ENCODE data around the gene TMEFF2. TPM values are rescaled to one million over a fixed set of nuclear protein-coding genes. Genes with fewer than 3 reads are reported as not detected.

The TMEFF2 gene
- polyA plus RNA-seq, 1 of the 3 experiments (the other 2 are of a cell fraction) = 5.4 TPM

- CTCF ChIA-PET = no interaction called here
These were observed 168.5 kb downstream of the TMEFF2 start for GRCh38 chr2:192026059-192026824.

More at GRCh38 chr2:192026059-192026824, 168.5 kb downstream of the TMEFF2 start:
- Histone ChIP-seq H3K4me3 (ENCODE audit: low read depth in 2 of 2, low read length in 1 of 2) (no peak overlapping the region), H3K4me2 (no peak overlapping the region), H3F3A (replicated peaks; ENCODE audit: insufficient read depth) (no peaks in the 10 kb centered on the region), H2AFZ (ENCODE audit: low read depth) (no peak overlapping the region), H3K9ac (no peak overlapping the region), H3K79me2 (ENCODE audit: insufficient read depth) (no peaks in the 10 kb centered on the region), H4K20me1 (ENCODE audit: insufficient read depth) (no peaks in the 10 kb centered on the region), H3K36me3 (replicated peaks in 1 of 2; ENCODE audit: control insufficient read depth in 1 of 2, insufficient read depth in 2 of 2, low read length in 1 of 2) (no peaks in the 10 kb centered on the region), H3K9me3 (no peaks in the 10 kb centered on the region), H3K27me3 (ENCODE audit: insufficient read depth) (no peaks in the 10 kb centered on the region), H3K27ac (ENCODE audit: low read depth in 2 of 2, low read length in 1 of 2) (no peak overlapping the region), H3K9me2 (no peaks in the 10 kb centered on the region), H3K4me1 (ENCODE audit: control insufficient read depth in 1 of 2, insufficient read depth in 2 of 2, low read depth in 1 of 2, low read length in 1 of 2) (no peaks in the 10 kb centered on the region)
- 85% methylated on average over 7 of the region's 7 CpGs for WGBS (ENCODE audit: low lambda C conversion rate)
- POLR2A ChIA-PET = no interaction called here
- no peak for DNase-seq
- TF ChIP-seq, protein P1, sequence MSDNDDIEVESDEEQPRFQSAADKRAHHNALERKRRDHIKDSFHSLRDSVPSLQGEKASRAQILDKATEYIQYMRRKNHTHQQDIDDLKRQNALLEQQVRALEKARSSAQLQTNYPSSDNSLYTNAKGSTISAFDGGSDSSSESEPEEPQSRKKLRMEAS (IDR thresholded peaks at IDR 0.05; ENCODE audit: low read depth) = no peak
- TF ChIP-seq, protein P2, sequence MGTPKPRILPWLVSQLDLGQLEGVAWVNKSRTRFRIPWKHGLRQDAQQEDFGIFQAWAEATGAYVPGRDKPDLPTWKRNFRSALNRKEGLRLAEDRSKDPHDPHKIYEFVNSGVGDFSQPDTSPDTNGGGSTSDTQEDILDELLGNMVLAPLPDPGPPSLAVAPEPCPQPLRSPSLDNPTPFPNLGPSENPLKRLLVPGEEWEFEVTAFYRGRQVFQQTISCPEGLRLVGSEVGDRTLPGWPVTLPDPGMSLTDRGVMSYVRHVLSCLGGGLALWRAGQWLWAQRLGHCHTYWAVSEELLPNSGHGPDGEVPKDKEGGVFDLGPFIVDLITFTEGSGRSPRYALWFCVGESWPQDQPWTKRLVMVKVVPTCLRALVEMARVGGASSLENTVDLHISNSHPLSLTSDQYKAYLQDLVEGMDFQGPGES (IDR thresholded peaks at IDR 0.05; ENCODE audit: low read depth, low read length) = no peak
- TF ChIP-seq EZH2phosphoT487 (IDR thresholded peaks at IDR 0.05; ENCODE audit: borderline replicate concordance, low read depth) (no peak), YY1 (IDR thresholded peaks at IDR 0.05; ENCODE audit: low read depth) (no peak), POLR2AphosphoS5 (IDR thresholded peaks at IDR 0.05; ENCODE audit: low read depth, low read length) (no peak), NFIC (IDR thresholded peaks at IDR 0.05; ENCODE audit: borderline replicate concordance) (no peak), EP300 (IDR thresholded peaks at IDR 0.05; ENCODE audit: borderline replicate concordance in 1 of 2, low read depth in 1 of 2, low read length in 1 of 2) (no peak), SIN3A (IDR thresholded peaks at IDR 0.05; ENCODE audit: borderline replicate concordance, low read depth, low read length) (no peak), RCOR1 (IDR thresholded peaks at IDR 0.05; ENCODE audit: low read length) (no peak), RFX5 (IDR thresholded peaks at IDR 0.05; ENCODE audit: low read length) (no peak), MEF2A (IDR thresholded peaks at IDR 0.05; ENCODE audit: borderline replicate concordance, low read depth) (no peak), MXI1 (IDR thresholded peaks at IDR 0.05; ENCODE audit: low read depth, low read length) (no peak), USF1 (IDR thresholded peaks at IDR 0.05; ENCODE audit: borderline replicate concordance, low read depth) (no peak), TAF1 (IDR thresholded peaks at IDR 0.05; ENCODE audit: borderline replicate concordance, low read depth, low read length) (no peak)
- TF ChIP-seq, protein P3, sequence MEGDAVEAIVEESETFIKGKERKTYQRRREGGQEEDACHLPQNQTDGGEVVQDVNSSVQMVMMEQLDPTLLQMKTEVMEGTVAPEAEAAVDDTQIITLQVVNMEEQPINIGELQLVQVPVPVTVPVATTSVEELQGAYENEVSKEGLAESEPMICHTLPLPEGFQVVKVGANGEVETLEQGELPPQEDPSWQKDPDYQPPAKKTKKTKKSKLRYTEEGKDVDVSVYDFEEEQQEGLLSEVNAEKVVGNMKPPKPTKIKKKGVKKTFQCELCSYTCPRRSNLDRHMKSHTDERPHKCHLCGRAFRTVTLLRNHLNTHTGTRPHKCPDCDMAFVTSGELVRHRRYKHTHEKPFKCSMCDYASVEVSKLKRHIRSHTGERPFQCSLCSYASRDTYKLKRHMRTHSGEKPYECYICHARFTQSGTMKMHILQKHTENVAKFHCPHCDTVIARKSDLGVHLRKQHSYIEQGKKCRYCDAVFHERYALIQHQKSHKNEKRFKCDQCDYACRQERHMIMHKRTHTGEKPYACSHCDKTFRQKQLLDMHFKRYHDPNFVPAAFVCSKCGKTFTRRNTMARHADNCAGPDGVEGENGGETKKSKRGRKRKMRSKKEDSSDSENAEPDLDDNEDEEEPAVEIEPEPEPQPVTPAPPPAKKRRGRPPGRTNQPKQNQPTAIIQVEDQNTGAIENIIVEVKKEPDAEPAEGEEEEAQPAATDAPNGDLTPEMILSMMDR (IDR thresholded peaks at IDR 0.05) = no peak
- TF ChIP-seq, protein P4, sequence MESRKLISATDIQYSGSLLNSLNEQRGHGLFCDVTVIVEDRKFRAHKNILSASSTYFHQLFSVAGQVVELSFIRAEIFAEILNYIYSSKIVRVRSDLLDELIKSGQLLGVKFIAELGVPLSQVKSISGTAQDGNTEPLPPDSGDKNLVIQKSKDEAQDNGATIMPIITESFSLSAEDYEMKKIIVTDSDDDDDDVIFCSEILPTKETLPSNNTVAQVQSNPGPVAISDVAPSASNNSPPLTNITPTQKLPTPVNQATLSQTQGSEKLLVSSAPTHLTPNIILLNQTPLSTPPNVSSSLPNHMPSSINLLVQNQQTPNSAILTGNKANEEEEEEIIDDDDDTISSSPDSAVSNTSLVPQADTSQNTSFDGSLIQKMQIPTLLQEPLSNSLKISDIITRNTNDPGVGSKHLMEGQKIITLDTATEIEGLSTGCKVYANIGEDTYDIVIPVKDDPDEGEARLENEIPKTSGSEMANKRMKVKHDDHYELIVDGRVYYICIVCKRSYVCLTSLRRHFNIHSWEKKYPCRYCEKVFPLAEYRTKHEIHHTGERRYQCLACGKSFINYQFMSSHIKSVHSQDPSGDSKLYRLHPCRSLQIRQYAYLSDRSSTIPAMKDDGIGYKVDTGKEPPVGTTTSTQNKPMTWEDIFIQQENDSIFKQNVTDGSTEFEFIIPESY (IDR thresholded peaks at IDR 0.05; ENCODE audit: borderline replicate concordance, low read depth) = no peak
